ENCODE measurements around the gene JADE2.
"Not testable (repeated sequence)": the region's sequence is repeated elsewhere in the genome, so short reads cannot be mapped to it uniquely, and the experiment has no call there.

Gene JADE2

DNA sequence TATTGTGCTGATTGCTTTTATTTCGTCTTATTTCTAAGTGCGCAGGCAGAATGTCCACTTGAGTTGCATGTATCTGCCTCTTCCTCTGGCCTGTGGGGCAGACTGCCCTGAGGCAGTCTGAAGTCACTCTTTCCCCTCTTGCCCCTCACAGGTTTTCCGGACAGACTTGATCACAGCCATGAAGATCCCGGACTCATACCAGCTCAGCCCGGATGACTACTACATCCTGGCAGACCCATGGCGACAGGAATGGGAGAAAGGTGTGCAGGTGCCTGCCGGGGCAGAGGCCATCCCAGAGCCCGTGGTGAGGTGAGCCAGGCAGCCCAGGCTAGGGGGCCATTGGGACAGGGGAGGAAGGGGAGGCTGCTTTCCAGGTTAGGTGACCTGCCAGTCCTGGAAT is 26.4 kb downstream of the JADE2 start:
- peaks cover 5% of the 10 kb centered on the region for H3K4me1 ChIP-seq (ENCODE audit: control insufficient read depth, low read depth, low read length)
- no peak overlapping the region for H3K18ac ChIP-seq (ENCODE audit: low read length)
- no peaks in the 10 kb centered on the region for H3K27me3 ChIP-seq (ENCODE audit: insufficient read depth, low read length, poor library complexity)
- peaks cover 10% of the 10 kb centered on the region for H3K36me3 ChIP-seq (ENCODE audit: control insufficient read depth, insufficient read depth, low read length)
- no peak overlapping the region for H2AK5ac ChIP-seq (ENCODE audit: low read length)
- H3K56ac ChIP-seq (ENCODE audit: low read length) = no peak overlapping the region
- peaks cover 12% of the 10 kb centered on the region for H3K79me1 ChIP-seq (ENCODE audit: low read length)
- H4K8ac ChIP-seq (ENCODE audit: low read depth, low read length) = no peak overlapping the region
- WGBS (ENCODE audit: extremely low coverage, insufficient coverage, low lambda C conversion rate) = no CpG with 5 or more reads among the region's 8 CpGs
- H2BK15ac ChIP-seq (replicated peaks; ENCODE audit: low read depth) = no peak overlapping the region
- no peak overlapping the region for H3K4me3 ChIP-seq (ENCODE audit: low read length)
- H2BK5ac ChIP-seq (ENCODE audit: low read length) = no peak overlapping the region
- no peak for DNase-seq
- H3K9ac ChIP-seq (ENCODE audit: low read length) = no peak overlapping the region
- no peak overlapping the region for H2BK120ac ChIP-seq (ENCODE audit: low read depth, low read length)
- no peak overlapping the region for H3K23ac ChIP-seq (ENCODE audit: low read length)
- peaks cover 4% of the 10 kb centered on the region for H3K79me2 ChIP-seq (ENCODE audit: control insufficient read depth, insufficient read depth, low read length)
- no peak overlapping the region for H4K5ac ChIP-seq (ENCODE audit: low read length)
- no peak overlapping the region for H3K4ac ChIP-seq (ENCODE audit: low read depth, low read length)
- H3K27ac ChIP-seq (ENCODE audit: low read depth, low read length) = no peak overlapping the region
- H3K4me2 ChIP-seq (ENCODE audit: low read length) = no peak overlapping the region

- DNase-seq = no peak
- Histone ChIP-seq H3K23ac (ENCODE audit: low read length) (no peak overlapping the region), H3K36me3 (ENCODE audit: control insufficient read depth, insufficient read depth, low read length) (peaks cover 10% of the 10 kb centered on the region), H3K79me2 (ENCODE audit: control insufficient read depth, insufficient read depth, low read length) (peaks cover 4% of the 10 kb centered on the region), H4K8ac (ENCODE audit: low read depth, low read length) (no peak overlapping the region), H3K4me1 (ENCODE audit: control insufficient read depth, low read depth, low read length) (peaks cover 5% of the 10 kb centered on the region), H2BK15ac (replicated peaks; ENCODE audit: low read depth) (no peak overlapping the region), H4K5ac (ENCODE audit: low read length) (no peak overlapping the region), H3K79me1 (ENCODE audit: low read length) (peaks cover 12% of the 10 kb centered on the region), H3K4ac (ENCODE audit: low read depth, low read length) (no peak overlapping the region), H3K9ac (ENCODE audit: low read length) (no peak overlapping the region), H3K4me2 (ENCODE audit: low read length) (no peak overlapping the region), H2BK5ac (ENCODE audit: low read length) (no peak overlapping the region), H3K4me3 (ENCODE audit: low read length) (no peak overlapping the region), H3K27ac (ENCODE audit: low read depth, low read length) (no peak overlapping the region), H2AK5ac (ENCODE audit: low read length) (no peak overlapping the region), H3K27me3 (ENCODE audit: insufficient read depth, low read length, poor library complexity) (no peaks in the 10 kb centered on the region), H2BK120ac (ENCODE audit: low read depth, low read length) (no peak overlapping the region), H3K56ac (ENCODE audit: low read length) (no peak overlapping the region), H3K18ac (ENCODE audit: low read length) (no peak overlapping the region)
- WGBS (ENCODE audit: extremely low coverage, insufficient coverage, low lambda C conversion rate) = no CpG with 5 or more reads among the region's 3 CpGs
Observed at GRCh38 chr5:134552301-134552700, 26.8 kb downstream of the JADE2 start.

GRCh38 chr5:134552716-134553115 is 27.2 kb downstream of the JADE2 start:
- H3K79me2 ChIP-seq (ENCODE audit: control insufficient read depth, insufficient read depth, low read length); H3K9ac ChIP-seq (ENCODE audit: low read length); H3K27ac ChIP-seq (ENCODE audit: low read depth, low read length); H3K36me3 ChIP-seq (ENCODE audit: control insufficient read depth, insufficient read depth, low read length); H3K4ac ChIP-seq (ENCODE audit: low read depth, low read length); H2AK5ac ChIP-seq (ENCODE audit: low read length); H4K5ac ChIP-seq (ENCODE audit: low read length); H3K4me2 ChIP-seq (ENCODE audit: low read length); H3K56ac ChIP-seq (ENCODE audit: low read length); H3K27me3 ChIP-seq (ENCODE audit: insufficient read depth, low read length, poor library complexity); DNase-seq; H2BK15ac ChIP-seq (replicated peaks; ENCODE audit: low read depth); H2BK5ac ChIP-seq (ENCODE audit: low read length); H4K8ac ChIP-seq (ENCODE audit: low read depth, low read length); H2BK120ac ChIP-seq (ENCODE audit: low read depth, low read length); H3K4me1 ChIP-seq (ENCODE audit: control insufficient read depth, low read depth, low read length); H3K23ac ChIP-seq (ENCODE audit: low read length); H3K18ac ChIP-seq (ENCODE audit: low read length); H3K4me3 ChIP-seq (ENCODE audit: low read length): not testable (repeated sequence)
- H3K79me1 ChIP-seq (ENCODE audit: low read length) = peaks cover 12% of the 10 kb centered on the region
- WGBS (ENCODE audit: extremely low coverage, insufficient coverage, low lambda C conversion rate) = no CpG with 5 or more reads among the region's 7 CpGs

DNA sequence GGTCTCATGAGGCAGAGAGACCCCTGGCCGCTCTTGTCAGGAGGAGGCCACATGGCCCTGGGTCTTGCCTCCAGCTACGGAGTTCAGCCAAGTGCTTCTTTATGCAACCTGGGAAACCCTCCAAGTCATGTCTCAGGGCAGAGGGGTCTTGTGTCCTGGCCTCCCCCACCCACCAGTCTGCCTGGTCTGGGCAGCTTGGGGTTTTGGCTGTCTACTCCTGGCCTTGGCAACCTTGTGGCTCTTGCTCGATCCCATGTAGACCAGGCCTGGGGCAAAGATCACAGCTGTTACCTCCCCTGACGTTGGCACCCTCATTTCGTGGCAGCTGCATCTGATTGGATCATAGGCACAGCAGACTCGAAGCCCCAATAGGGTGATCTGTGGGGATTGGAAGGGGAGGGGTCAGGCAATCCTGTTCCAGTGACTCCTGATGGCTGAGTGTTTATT is 28.4 kb downstream of the JADE2 start:
- no peak overlapping the region for H4K5ac ChIP-seq (ENCODE audit: low read length)
- DNase-seq = no peak
- H3K18ac ChIP-seq (ENCODE audit: low read length) = no peak overlapping the region
- H3K4me1 ChIP-seq (ENCODE audit: control insufficient read depth, low read depth, low read length) = peaks cover 5% of the 10 kb centered on the region
- WGBS (ENCODE audit: extremely low coverage, insufficient coverage, low lambda C conversion rate) = no CpG with 5 or more reads among the region's 6 CpGs
- H3K79me1 ChIP-seq (ENCODE audit: low read length) = peaks cover 11% of the 10 kb centered on the region
- H2BK15ac ChIP-seq (replicated peaks; ENCODE audit: low read depth) = no peak overlapping the region
- H2BK120ac ChIP-seq (ENCODE audit: low read depth, low read length) = no peak overlapping the region
- H3K4ac ChIP-seq (ENCODE audit: low read depth, low read length) = no peak overlapping the region
- H3K4me3 ChIP-seq (ENCODE audit: low read length) = no peak overlapping the region
- no peak overlapping the region for H2AK5ac ChIP-seq (ENCODE audit: low read length)
- H3K79me2 ChIP-seq (ENCODE audit: control insufficient read depth, insufficient read depth, low read length) = peaks cover 4% of the 10 kb centered on the region
- no peak overlapping the region for H3K4me2 ChIP-seq (ENCODE audit: low read length)
- H3K27me3 ChIP-seq (ENCODE audit: insufficient read depth, low read length, poor library complexity) = no peaks in the 10 kb centered on the region
- H3K36me3 ChIP-seq (ENCODE audit: control insufficient read depth, insufficient read depth, low read length) = peaks cover 7% of the 10 kb centered on the region
- no peak overlapping the region for H2BK5ac ChIP-seq (ENCODE audit: low read length)
- H3K27ac ChIP-seq (ENCODE audit: low read depth, low read length) = no peak overlapping the region
- no peak overlapping the region for H3K56ac ChIP-seq (ENCODE audit: low read length)
- no peak overlapping the region for H3K9ac ChIP-seq (ENCODE audit: low read length)
- H4K8ac ChIP-seq (ENCODE audit: low read depth, low read length) = no peak overlapping the region
- H3K23ac ChIP-seq (ENCODE audit: low read length) = peak overlapping the region; percentile 45

DNA sequence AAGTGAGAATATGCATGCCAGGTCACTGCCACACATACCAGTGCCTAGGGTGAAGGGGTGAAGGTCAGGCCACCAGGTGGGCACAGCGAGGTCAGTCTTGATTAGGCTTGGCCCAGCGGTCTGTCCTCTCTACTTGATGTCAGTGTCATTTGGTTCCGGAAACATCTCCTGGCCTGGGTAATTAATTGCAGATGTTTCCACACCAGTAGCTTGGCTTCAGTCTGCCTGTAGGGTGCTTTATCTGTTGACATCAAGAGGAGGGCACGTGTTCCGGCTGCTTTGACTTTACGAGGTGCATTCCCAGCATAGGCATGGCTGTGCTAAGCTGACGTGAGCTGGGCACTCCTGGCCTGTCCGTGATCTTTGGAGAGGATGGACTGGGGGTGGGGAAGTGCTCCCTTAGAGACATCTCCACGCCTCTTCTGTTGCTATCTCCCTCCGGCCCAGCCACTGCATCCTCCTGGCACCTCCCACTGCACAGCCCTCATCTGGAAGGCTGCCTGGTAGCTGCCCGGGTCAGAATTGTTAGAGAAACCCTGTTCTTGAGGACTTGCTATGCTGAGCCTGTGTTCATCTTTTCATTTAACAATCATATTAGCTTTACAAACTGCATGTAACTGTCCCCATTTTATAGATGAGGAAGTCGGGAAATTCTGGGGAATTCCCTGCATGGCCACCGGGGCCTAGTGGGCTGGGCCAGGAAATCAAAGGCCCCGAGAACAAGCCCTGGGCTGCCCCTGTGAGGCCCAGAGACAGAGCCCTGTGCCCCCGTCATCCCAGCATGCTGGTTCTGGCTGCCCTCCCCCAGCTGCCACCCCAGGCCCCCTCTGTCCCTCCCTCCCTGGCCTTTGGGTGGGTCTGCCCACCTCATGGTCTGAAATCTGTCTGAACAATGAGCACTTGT is 29.1 kb downstream of the JADE2 start:
- Histone ChIP-seq H3K4me1 (ENCODE audit: control insufficient read depth, low read depth, low read length) (peaks cover 5% of the 10 kb centered on the region), H2BK120ac (ENCODE audit: low read depth, low read length) (no peak overlapping the region), H3K23ac (ENCODE audit: low read length) (no peak overlapping the region), H3K18ac (ENCODE audit: low read length) (no peak overlapping the region), H3K4me3 (ENCODE audit: low read length) (no peak overlapping the region), H3K56ac (ENCODE audit: low read length) (no peak overlapping the region), H2BK5ac (ENCODE audit: low read length) (no peak overlapping the region), H2BK15ac (replicated peaks; ENCODE audit: low read depth) (no peak overlapping the region), H4K5ac (ENCODE audit: low read length) (no peak overlapping the region), H3K79me1 (ENCODE audit: low read length) (peaks cover 15% of the 10 kb centered on the region), H3K9ac (ENCODE audit: low read length) (no peak overlapping the region), H3K4me2 (ENCODE audit: low read length) (no peak overlapping the region), H2AK5ac (ENCODE audit: low read length) (no peak overlapping the region), H3K27ac (ENCODE audit: low read depth, low read length) (no peak overlapping the region), H3K79me2 (ENCODE audit: control insufficient read depth, insufficient read depth, low read length) (peaks cover 4% of the 10 kb centered on the region), H4K8ac (ENCODE audit: low read depth, low read length) (no peak overlapping the region), H3K36me3 (ENCODE audit: control insufficient read depth, insufficient read depth, low read length) (peaks cover 7% of the 10 kb centered on the region), H3K4ac (ENCODE audit: low read depth, low read length) (no peak overlapping the region), H3K27me3 (ENCODE audit: insufficient read depth, low read length, poor library complexity) (no peaks in the 10 kb centered on the region)
- no peak for DNase-seq
- no CpG with 5 or more reads among the region's 15 CpGs for WGBS (ENCODE audit: extremely low coverage, insufficient coverage, low lambda C conversion rate)
